SKM-1 (cell line): ENCODE data around the gene FKBP10.
"Not testable (repeated sequence)": the region's sequence is repeated elsewhere in the genome, so short reads cannot be mapped to it uniquely, and the experiment has no call there.

Experiments
- DNase-seq: peaks from one replicate; lab custom pipeline; 2025; ENCODE audit not compliant: unreplicated experiment; lab: John Stamatoyannopoulos, UW

FKBP10 gene, protein sequence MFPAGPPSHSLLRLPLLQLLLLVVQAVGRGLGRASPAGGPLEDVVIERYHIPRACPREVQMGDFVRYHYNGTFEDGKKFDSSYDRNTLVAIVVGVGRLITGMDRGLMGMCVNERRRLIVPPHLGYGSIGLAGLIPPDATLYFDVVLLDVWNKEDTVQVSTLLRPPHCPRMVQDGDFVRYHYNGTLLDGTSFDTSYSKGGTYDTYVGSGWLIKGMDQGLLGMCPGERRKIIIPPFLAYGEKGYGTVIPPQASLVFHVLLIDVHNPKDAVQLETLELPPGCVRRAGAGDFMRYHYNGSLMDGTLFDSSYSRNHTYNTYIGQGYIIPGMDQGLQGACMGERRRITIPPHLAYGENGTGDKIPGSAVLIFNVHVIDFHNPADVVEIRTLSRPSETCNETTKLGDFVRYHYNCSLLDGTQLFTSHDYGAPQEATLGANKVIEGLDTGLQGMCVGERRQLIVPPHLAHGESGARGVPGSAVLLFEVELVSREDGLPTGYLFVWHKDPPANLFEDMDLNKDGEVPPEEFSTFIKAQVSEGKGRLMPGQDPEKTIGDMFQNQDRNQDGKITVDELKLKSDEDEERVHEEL

DNA sequence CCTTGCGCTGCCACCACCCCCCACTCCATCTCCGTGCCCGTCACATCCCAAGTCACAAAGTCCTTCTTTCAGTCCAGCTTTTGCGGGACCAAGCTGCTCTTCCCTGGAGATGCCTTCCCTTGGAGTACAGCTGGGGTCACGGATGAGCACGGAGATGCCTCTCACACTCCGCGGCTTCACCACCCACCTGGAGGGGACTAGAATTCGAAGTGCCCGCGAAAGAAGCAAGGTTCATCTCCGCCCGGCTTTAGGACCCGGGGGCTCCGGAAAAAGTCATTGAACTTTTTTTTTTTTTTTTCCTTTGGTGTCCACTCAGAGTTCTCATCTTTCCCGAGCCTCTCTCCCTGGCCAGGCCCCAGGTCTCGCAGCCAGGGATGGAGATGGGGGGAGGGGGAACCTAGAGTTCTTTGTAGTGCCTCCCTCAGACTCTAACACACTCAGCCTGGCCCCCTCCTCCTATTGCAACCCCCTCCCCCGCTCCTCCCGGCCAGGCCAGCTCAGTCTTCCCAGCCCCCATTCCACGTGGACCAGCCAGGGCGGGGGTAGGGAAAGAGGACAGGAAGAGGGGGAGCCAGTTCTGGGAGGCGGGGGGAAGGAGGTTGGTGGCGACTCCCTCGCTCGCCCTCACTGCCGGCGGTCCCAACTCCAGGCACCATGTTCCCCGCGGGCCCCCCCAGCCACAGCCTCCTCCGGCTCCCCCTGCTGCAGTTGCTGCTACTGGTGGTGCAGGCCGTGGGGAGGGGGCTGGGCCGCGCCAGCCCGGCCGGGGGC, at the start of gene FKBP10:
Gene FKBP10, plus strand, starts transcription at position 624 of the 771 bp plus-strand sequence. Its CDS starts 31 bp downstream, at position 655.
- no peak for DNase-seq

DNA sequence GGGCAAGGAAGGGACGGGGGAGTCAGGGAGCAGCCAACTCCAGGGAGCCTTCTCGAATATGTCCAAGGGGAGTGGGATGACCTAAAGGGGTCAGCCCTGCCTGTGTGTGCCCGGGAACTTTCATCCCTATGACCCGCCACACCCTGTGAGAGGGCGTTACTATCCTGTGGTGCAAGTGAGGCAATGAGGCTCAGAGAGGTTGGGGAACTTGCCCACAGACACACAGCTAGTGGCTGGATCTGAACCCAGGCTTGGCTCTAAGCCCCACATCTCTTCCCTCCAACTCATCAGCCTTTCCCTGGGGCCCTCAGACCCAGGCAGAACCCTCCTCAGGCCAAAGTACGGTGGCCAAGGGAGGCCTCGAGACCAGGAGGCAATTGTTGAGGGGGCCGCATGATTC, 49.5 kb upstream of the FKBP10 start:
- DNase-seq = no peak

DNA sequence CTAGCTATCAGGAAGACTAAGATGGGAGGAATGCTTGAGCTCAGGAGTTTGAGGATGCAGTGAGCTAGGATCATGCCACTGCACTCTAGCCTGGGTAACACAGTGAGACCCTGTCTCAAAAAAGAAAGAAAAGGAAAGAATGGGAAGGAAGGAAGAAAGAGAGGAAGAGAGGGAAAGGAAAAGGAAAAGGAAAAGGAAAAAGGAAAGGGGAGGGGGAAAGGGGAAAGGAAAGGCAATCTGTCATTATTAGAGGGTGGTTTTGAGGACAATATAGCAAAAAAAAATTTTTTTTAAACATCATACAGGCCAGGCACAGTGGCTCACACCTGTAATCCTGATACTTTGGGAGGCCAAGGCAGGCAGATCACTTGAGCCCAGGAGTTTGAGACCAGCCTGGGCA, 46.7 kb upstream of the FKBP10 start:
- DNase-seq = no peak

DNA sequence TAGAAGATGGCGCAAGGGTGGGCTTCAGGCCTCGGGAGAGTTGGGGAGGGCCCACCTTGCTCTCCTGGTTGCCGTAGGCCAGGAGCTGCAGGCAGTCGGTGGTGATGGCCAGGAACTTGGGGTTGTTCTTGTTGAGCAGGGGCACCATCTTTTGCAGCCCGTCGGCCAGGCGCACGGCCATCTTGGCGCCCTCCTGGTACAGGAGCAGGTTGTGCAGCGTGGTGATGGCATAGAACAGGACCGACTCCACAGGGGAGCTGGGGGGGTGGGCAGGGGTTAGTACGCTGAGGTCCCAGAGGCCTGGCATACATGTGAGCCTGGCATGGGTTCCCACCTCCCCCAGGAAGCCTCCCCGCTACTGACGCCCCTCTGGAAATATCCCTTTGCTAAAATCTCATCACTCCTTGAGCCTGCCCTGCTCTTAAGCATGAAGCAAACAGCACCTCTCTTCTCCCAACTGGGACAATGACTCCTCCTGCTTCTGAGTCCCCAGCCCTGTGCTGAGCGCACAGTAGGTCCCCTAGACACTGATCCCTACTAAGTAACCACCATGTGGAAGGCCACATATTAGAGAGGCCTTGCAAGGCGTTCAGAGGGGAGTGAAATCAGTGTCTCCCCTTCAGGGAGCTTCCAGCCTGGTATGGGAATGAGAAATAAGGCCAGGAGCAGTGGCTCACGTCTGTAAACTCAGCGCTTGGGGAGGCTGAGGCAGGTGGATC, 45.3 kb upstream of the FKBP10 start:
- DNase-seq = no peak

DNA sequence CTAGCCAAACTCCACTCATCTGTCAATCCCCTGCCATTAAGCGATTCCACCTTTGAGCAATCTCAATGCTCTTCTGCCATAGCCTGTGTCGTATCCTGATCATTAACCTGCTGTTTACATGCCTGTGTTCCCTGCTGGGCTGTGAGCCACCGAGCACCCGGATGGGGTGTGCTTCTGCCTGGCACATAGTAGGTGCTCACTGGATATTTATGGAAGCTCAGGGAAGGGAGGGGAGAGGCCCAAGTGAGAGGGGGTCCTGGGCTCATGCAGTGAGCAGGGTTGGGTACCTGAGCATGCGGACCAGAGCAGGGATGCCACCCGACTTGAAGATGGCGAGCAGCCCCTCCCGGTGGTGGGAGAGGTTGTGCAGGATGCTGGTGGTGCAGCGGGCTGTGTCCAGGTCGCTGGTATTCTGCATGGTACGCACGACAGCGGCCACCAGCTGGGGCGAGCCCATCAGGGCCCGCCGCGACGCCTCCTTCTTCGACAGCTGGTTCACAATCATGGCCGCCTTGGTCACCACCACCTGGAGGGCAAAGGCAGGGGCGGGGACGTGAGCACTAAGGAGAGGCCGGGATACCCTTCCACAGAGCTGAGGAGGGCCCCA, 44.0 kb upstream of the FKBP10 start:
- DNase-seq = no peak

DNA sequence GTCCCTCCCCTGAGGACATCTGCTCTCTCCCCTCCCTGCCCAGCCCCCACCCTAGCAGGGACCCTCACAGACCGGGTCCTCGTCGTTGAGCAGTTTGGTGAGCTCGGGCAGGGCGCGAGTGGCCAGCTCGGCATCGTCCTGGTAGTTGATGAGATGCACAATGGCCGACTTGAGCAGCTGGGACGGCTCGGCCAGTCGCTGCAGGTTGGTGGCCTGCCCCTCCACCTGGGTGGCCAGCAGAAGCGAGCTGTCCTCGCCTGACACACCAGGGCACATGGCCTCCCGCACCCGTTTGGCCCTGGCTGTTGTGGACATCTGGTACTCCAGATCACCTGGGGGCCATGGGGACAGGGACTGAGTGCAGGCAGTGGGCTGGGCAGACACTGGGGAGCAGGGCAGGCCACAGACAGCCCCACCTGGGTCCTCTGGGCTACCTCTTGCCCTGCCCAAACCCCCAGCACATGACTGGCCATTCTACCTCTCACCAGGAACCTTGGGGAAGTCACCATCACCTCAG, 43.4 kb upstream of the FKBP10 start:
- no peak for DNase-seq

DNA sequence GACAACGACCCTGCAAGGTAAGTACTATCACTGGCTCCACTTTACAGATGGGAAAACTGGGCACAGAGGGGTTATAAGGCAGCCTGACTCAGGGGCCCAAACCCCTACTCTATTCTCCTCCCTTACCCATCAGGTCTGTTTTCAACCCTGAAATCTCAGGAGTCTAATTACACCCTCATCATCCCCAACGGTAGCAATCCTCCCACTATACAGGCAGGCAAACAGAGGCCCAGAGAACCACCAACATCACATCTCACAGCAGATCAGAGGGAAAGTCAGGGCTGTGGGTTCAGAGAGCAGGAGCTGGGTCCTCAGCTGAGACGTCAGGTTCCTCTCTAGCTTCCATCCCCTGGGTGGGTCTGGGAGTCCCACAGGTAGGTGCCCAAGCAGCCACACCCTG, 42.8 kb upstream of the FKBP10 start:
- DNase-seq = no peak

DNA sequence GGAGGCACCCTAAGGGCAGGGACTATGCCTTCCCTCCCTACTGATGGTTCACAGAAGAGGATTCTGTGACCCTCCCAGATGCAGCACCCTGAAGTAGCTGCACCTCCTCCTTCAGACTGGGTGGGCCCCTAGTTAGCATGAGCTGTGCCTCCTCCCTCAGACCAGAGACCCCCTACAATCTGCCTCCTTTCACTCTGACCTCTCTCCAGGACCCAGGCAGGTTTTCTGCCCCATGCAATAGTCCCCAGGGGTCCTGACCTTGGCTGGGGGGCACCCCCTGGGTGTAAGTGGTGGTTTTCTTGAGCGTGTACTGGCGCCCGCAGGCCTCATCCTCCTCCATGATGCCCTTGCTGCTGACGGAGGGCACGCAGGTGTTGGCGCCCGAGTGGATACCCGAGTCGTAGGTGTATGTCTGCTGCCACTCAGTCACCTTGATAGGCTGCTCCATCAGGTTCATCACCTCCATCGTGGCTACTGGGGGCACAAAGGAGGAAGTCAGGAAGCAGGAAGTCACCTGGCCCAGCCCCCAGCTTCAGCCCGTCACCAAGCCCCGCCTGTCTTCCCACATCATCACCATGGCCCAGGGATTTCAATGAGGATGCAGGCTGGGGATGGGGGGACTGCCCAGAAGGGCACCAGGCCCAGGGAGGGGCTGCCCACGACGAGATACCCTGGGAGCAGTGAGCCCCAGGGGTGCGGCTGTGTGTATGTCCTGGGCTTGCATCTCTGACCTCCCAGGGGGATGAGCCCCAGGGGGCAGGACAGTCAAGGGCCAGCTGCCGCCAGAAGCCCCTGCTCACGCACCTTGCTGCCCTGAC, 41.2 kb upstream of the FKBP10 start:
- no peak for DNase-seq

DNA sequence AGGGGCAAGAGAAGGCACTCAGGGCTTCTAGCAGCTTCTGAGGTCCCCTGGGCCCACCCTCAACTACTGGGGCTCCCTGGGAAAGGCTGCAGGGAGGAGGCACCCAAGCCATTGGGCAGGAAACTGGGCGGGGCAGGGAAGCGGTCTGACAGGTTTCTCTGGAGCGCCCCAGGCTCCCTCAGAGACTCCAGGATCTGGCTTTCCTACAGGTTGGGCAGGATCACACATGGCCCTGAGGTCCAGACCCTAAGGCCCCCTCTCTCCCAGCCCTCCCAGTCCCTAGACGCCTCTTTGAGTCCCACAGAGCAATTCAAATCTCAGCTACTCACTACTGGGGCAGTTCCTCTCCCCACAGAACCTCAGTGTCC, 40.6 kb upstream of the FKBP10 start:
- no peak for DNase-seq

DNA sequence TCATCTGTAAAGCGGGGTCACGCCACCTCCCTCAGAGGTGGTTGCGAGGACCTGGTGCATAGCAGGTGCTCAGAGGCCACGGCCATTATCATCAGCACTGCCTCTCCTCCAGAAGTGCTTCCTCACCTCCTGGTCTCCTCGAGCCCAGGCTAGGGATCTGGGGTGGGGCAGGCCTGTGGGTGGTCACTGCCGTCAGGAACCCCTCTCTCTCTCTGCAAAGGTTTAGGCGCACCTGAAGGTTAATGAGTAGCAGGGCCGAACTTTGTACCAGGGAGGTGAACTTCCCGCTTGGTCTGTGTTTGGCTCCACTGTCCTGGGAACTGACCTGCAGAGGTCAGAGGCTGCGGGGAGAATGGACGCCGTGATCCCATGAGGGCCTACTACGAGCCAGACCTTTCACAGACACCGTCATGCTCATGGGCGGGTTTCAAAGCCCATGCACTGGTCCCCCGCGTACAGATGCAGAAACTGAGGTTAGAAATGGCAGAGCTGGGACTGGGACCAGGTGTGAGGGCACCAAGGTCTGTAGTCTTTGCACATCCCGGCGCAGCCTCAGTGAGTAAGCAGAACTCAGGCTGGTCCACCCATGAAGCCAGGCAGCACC, 40.1 kb upstream of the FKBP10 start:
- DNase-seq = no peak

DNA sequence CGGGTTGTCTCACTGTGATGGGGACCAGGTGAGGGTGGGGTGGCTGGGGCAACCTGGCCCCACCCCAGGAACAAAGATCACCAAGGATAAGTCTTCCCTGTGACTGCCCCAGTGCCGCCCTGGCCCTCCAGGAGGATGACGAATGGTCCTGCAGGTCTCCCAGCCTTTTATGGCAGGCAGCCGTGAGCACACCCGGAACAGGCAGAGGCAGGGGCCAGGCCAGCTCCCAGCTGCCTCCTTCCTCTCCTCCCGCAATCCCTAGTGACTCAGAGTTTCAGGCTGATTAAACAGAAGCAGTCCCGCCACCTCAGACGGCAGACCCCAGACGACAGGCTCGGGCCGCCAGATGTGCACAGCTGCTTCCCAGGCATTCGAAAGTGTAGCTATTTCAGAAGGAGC, 39.6 kb upstream of the FKBP10 start:
- no peak for DNase-seq

DNA sequence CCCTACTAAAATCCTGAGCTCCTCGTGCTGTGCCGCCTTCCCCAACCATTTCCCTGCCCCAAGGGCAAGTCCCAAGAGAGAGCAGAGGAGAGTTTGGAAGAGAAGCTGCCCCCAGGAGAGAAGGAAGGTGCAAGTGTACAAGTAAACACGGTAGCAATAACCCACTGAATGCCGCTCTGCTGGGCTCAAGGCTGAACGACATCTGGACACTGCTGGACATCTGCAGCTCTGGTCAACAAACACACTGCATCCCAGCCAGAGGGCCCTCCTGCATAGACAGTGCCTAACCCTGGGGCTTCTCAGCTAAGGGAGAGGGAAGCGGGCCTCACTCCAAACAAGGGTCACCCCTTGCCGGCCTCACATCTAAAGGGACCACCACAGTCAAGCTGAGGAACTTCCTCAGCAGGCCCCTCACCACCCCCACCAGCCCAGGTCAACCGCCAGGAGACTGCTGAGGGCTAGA, 39.0 kb upstream of the FKBP10 start:
- DNase-seq = no peak

DNA sequence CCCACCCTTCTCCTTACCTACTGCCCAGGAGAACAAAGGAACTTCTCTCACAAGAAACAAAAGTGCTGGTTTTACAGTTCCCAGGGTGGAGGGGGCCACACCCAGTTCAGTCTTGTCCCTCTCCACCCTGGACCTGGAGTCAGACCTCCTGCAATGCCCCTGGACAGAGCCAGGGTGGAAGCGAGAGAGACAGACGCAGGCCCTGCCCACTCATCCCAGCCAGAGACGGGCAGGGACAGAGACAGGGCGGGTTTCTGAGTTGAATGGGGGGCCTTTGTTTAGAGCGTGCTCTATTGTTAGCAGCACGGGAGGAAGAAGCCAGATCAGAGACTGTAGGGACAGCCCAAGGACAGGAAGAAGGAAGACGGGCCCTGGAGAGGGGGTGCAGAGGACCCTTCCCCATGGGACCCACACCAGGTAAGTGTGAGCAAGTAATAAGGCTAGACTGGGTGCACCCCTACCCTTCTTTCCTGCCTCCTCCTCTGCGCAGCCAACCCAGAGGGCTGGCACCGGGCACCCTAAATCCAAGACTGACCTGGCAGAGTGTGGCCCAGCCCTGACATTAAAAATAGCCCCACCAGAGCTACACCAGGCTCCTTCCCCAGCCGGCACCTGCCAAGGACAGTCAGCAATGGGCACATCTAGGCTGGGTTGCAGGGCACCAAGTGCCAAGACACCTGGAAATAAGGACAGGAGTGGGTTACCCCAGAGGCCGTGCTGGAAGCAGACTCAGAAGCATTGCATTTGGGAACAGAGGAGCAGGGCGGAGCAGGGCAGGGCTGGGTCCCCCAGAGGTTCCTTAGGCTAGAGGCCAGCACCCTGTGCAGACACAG, 37.2 kb upstream of the FKBP10 start:
- DNase-seq = no peak

DNA sequence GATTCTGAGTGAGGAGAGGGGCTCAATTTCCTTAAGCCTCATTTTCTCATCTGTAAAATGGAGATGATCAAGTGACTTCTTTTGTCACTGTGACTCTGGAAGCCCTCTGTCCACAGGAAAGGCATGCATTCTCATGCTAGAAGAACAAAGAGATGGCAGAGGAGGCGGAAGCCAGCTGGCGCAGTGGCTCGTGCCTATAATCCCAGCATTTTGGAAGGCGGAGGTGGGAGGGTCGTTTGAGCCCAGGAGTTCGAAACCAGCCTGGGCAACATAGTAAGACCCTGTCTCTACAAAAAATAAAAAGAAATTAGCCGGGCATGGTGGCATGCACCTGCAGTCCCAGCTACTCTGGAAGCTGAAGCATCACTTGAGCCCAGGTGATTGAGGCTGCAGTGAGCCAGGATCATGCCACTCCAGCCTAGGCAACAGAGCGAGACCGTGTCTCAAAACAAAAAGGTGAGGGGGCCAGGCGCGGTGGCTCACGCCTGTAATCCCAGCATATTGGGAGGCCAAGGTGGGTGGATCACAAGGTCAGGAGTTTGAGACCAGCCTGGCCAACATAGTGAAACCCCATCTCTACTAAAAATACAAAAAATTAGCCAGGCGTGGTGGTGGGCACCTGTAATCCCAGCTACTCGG, 36.4 kb upstream of the FKBP10 start:
- not testable (repeated sequence) for DNase-seq

DNA sequence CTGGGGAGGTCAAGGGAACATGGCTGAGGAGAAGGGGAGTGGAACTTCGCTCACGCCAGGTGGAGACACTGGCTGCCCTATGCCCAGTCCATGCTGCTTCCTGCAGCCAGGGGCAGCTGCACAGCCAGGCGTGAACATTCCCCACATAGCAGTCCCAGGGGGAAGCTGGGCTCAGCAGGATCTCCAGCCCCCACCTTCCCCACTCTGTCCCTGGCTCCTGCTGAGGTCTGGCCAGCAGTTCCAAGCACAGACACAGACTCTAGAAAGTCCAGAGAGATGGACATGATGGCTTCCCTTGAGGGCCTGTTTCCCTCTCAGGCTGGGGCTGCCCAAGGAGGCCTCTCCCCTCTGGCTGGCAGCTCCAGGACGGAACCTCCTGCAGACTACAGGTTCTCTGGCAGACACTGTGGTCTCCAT, 35.6 kb upstream of the FKBP10 start:
- no peak for DNase-seq

DNA sequence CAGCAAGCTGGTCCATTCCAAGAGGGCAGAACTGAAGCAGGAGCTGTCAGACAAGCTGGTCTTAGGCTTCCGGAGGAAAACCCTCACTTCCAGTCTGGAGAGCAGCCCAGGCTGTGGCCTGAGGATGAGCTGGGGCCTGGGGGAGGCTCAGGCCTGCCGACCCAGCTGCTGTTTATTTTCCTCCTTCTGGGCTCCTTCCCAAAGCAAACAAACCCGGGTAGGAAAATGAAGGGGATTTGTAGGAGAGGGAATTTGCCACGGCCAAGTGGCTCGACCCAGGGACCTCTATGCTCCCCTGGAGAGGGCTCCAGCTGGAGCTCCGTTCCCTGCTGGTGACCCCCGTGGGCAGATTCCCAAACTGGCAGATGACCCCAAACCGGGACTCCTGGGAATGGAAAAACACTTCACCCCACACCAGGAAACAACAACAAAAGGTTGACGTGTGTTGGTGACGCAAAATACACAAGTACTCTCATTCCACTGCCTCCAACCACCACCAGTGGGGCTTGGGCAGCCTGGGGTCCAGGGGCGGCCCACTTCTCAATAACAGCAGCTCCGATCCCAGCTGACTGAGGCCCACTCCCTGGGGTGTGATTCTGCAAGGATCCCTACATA, 35.1 kb upstream of the FKBP10 start:
- DNase-seq = no peak

DNA sequence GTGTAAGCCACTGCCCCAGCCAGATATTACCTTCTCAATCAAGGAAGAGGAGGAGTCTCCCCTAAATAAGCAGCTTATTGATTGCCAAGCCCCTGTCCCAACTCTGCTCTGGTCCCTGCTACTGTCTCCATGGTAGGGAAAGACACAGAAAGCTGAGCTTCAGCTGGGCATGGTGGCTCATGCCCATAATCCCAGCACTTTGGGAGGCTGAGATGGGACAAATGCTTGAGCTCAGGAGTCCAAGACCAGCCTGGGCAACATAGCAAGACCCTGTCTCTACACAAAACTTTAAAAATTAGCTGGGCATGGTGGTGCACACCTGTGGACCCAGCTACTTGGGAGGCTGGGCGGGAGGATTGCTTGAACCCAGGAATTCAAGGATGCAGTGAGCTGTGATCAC, 32.9 kb upstream of the FKBP10 start:
- no peak for DNase-seq
